Measurements from ENCODE around the gene ORMDL3.
A peak's percentile ranks its signal among the peaks of the same experiment; 100 is the strongest.
"Not testable (repeated sequence)": the region's sequence is repeated elsewhere in the genome, so short reads cannot be mapped to it uniquely, and the experiment has no call there.

Gene ORMDL3

DNA sequence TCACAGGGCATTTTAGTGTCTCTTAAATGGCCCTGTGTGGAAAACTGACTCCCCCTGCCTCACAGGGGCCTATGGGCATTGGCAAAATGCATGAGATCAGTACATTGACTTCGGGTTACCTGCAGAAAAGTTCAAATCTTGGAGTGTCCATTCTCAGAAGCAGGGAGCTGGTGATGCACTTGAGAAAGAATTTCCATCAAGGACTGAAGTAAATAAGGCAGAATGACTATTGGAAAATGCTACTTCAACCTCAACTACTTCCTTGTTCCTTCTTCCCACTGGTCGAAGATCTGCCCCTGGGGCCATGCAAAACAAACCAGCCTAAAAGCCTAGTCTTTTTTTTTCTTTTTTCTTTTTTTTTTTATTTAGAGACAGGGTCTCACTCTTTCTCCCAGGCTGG lies 21.6 kb upstream of the ORMDL3 start:
- no peak overlapping the region for H3K27ac ChIP-seq (ENCODE audit: low read depth, low read length, severe bottlenecking)
- WGBS, 2 experiments (ENCODE audit: insufficient coverage in 2 of 2) = 86% methylated on average over 1 of the region's 2 CpGs; no CpG with 5 or more reads in 1 of the 2 experiments

DNA sequence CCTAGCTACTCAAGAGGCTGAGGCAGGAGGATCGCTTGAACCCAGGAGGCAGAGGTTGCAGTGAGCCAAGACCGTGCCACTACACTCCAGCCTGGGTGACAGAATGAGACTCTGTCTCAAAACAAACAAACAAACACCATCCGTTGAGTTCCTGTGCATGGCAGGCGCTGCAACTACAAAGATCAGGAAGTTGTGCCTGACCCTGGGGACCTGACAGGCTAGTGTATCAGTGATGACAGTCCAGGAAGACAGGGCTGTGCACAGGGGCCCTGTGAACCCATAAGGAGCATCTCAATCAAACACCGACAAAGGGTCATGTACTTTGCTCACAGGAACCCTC lies 21.1 kb upstream of the ORMDL3 start:
- not testable (repeated sequence) for H3K27ac ChIP-seq (ENCODE audit: low read depth, low read length, severe bottlenecking); H3K36me3 ChIP-seq (ENCODE audit: control insufficient read depth, insufficient read depth, low read length); H3K4me3 ChIP-seq (ENCODE audit: extremely low read depth, insufficient read depth, low read length, poor library complexity, severe bottlenecking); H3K9me3 ChIP-seq (ENCODE audit: control insufficient read depth, low read length)
- H3K4me1 ChIP-seq (ENCODE audit: control insufficient read depth, insufficient read depth, low read length, poor library complexity, severe bottlenecking) = peaks cover 11% of the 10 kb centered on the region
- whole genome bisulfite sequencing, 2 experiments (ENCODE audit: insufficient coverage in 2 of 2) = 83 to 89% methylated on average over 2 to 3 of the region's 5 CpGs

More for the DNA sequence above, 21.6 kb upstream of the ORMDL3 start:
- H3K9me3 ChIP-seq (ENCODE audit: control insufficient read depth, low read length) = no peaks in the 10 kb centered on the region
- H3K4me3 ChIP-seq (ENCODE audit: extremely low read depth, insufficient read depth, low read length, poor library complexity, severe bottlenecking) = no peak overlapping the region
- peaks cover 11% of the 10 kb centered on the region for H3K4me1 ChIP-seq (ENCODE audit: control insufficient read depth, insufficient read depth, low read length, poor library complexity, severe bottlenecking)
- H3K36me3 ChIP-seq (ENCODE audit: control insufficient read depth, insufficient read depth, low read length) = no peaks in the 10 kb centered on the region

DNA sequence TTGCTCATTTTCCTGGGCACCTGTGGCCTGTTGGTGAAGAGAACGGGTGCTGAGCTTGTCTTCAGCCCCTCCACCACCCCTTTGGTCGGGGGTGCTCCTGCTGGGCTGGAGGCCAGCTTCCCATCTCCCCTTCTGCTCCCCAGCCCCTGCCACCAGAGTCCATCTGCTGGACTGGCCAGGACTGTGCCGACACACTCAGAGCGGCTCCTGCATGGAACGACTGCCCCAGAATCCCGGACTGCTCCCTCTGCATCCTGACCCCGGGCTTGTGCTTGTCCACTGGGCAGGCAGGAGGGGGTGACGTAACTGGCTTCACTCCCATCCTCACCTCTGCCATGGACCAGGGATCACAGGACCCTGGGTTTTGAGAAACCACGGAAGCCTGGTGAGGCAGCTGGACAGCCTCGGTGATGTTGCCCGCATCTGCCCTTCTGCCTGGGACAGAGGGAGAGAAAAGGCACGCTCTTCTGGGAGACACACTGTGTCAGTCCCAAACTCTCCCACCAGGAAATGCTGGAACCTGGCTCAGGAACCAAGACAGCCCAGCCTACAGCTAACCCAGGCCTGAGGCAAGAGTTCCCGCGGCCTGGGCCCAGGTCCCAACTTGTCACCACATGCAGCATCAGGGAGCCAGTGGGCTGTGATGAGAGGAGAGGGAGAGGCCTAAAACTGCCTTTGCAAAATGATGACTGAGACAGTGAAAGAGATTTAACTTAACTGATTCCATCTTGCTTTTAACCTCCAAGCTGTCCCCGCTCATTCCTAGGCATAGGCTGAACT lies 19.3 kb upstream of the ORMDL3 start:
- Histone ChIP-seq H3K4me1 (ENCODE audit: control insufficient read depth, insufficient read depth, low read length, poor library complexity, severe bottlenecking) (peaks cover 8% of the 10 kb centered on the region), H3K4me3 (ENCODE audit: extremely low read depth, insufficient read depth, low read length, poor library complexity, severe bottlenecking) (no peak overlapping the region), H3K9me3 (ENCODE audit: control insufficient read depth, low read length) (no peaks in the 10 kb centered on the region), H3K36me3 (ENCODE audit: control insufficient read depth, insufficient read depth, low read length) (no peaks in the 10 kb centered on the region), H3K27ac (ENCODE audit: low read depth, low read length, severe bottlenecking) (no peak overlapping the region)
- 85 to 90% methylated on average over 11 to 13 of the region's 15 CpGs for WGBS, 2 experiments (ENCODE audit: insufficient coverage in 2 of 2)

DNA sequence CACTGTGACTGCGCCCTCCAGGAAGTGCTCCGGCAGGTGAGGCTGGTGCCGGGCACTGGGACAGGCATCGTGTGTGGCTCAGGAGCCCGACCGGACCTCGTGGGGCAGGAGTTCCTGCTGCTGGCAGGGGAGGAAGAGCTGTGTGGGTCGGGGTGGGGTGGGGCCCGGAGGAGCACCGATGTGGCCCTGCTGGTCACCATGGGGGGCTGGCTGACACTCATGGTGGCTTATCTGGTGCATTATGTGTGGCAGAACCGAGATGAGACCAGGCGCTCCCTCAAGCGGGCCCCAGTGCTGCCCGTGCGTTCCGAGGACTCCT lies 17.0 kb upstream of the ORMDL3 start:
- Histone ChIP-seq H3K4me1 (ENCODE audit: control insufficient read depth, insufficient read depth, low read length, poor library complexity, severe bottlenecking) (peaks cover 13% of the 10 kb centered on the region), H3K4me3 (ENCODE audit: extremely low read depth, insufficient read depth, low read length, poor library complexity, severe bottlenecking) (no peak overlapping the region), H3K27ac (ENCODE audit: low read depth, low read length, severe bottlenecking) (no peak overlapping the region), H3K36me3 (ENCODE audit: control insufficient read depth, insufficient read depth, low read length) (no peaks in the 10 kb centered on the region), H3K9me3 (ENCODE audit: control insufficient read depth, low read length) (no peaks in the 10 kb centered on the region)
- 88 to 91% methylated on average over 14 to 15 of the region's 16 CpGs for WGBS, 2 experiments (ENCODE audit: insufficient coverage in 2 of 2)

DNA sequence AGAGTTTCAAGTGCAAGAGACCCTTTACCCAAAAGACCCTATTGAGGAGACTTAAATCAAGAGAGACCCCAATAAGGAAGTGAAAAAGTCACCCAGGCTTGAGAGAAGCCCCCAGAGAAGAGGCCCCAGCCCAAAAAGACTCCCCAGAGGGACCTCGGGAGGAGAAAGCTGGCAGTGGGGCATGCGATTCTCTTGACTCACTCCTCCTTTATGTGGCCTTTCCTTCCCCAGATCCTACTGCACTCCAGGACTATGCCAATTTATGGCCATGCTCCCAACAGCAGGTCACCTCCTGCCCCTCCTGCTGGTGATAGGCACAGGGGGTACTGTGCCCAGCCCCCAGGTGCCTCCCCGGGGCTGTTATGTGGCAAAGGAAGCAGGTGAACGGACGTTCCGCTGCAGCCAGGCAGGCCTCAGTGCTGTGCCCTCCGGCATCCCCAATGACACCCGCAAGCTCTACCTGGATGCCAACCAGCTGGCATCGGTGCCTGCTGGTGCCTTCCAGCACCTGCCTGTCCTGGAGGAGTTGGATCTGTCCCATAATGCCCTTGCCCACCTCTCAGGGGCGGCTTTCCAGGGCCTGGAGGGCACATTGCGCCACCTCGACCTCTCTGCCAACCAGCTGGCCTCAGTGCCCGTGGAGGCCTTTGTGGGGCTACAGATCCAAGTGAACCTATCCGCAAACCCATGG lies 16.4 kb upstream of the ORMDL3 start:
- no peaks in the 10 kb centered on the region for H3K36me3 ChIP-seq (ENCODE audit: control insufficient read depth, insufficient read depth, low read length)
- peaks cover 11% of the 10 kb centered on the region for H3K4me1 ChIP-seq (ENCODE audit: control insufficient read depth, insufficient read depth, low read length, poor library complexity, severe bottlenecking)
- no peak overlapping the region for H3K27ac ChIP-seq (ENCODE audit: low read depth, low read length, severe bottlenecking)
- H3K9me3 ChIP-seq (ENCODE audit: control insufficient read depth, low read length) = no peaks in the 10 kb centered on the region
- 92 to 93% methylated on average over 14 of the region's 14 CpGs for WGBS, 2 experiments (ENCODE audit: insufficient coverage in 2 of 2)
- no peak overlapping the region for H3K4me3 ChIP-seq (ENCODE audit: extremely low read depth, insufficient read depth, low read length, poor library complexity, severe bottlenecking)

DNA sequence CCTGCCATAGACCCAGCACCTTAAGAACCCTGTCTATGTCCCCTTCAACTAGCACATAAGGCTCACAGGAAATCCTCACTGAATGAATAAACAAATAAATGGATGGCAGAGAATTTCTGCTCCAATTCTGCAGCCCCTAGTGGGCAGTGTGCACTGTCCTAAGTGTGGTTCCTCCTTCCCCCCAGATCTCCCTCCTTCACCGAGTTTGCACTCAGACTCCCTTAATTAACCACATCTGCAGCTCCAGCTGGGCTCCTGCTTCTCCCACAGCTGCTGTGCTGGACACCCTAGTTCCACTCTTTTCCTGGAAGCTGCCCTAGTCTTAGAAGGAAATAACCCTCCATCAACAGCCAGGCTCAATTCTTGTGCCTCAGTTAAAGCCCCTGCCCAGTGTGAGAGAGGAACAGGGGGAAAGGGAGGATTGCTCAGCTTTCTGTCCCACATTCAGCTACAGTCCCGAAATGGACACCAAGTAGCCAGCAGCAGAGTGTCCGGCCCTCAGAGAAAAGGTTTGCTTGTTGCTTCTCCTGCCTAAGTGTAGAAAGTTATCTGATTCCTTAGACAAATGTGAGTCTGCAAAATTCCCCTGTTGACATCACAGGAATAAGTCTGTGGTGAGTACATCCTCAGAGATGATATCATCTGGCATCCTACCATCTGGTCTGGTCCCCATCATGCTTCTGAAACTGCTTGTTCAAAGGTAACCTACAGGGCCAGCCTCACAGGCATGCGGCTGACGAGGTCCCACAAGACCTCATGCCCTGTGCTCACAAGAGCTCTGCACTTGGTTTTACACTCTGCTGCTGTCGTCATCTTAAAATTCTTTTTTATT lies 12.4 kb upstream of the ORMDL3 start:
- H3K9me3 ChIP-seq (ENCODE audit: control insufficient read depth, low read length) = no peaks in the 10 kb centered on the region
- WGBS, 2 experiments (ENCODE audit: insufficient coverage in 2 of 2) = 80 to 87% methylated on average over 5 to 6 of the region's 6 CpGs
- H3K4me1 ChIP-seq (ENCODE audit: control insufficient read depth, insufficient read depth, low read length, poor library complexity, severe bottlenecking) = peaks cover 8% of the 10 kb centered on the region
- no peak overlapping the region for H3K4me3 ChIP-seq (ENCODE audit: extremely low read depth, insufficient read depth, low read length, poor library complexity, severe bottlenecking)
- peak overlapping the region; percentile 7 for H3K27ac ChIP-seq (ENCODE audit: low read depth, low read length, severe bottlenecking)
- H3K36me3 ChIP-seq (ENCODE audit: control insufficient read depth, insufficient read depth, low read length) = no peaks in the 10 kb centered on the region

DNA sequence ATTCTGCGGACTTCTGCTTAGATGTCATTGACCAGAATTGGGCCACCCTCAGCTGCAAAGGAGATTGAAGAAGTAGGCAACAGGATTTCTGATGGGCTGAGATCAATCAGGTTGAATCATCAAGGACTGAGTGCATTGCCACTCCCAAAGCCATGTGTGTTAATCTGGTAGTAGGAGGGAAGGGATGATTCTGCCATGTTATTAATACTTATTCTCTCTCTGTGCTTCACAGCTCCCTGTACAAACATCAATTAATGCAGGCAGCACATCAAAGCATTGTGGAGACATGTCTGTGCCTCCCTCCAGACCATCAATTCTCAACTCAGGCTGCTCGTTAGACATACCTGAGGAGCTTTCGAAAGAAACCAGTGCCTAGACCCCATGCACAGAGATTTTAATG lies 11.7 kb upstream of the ORMDL3 start:
- 90% methylated on average over 1 to 3 of the region's 3 CpGs for WGBS, 2 experiments (ENCODE audit: insufficient coverage in 2 of 2)

DNA sequence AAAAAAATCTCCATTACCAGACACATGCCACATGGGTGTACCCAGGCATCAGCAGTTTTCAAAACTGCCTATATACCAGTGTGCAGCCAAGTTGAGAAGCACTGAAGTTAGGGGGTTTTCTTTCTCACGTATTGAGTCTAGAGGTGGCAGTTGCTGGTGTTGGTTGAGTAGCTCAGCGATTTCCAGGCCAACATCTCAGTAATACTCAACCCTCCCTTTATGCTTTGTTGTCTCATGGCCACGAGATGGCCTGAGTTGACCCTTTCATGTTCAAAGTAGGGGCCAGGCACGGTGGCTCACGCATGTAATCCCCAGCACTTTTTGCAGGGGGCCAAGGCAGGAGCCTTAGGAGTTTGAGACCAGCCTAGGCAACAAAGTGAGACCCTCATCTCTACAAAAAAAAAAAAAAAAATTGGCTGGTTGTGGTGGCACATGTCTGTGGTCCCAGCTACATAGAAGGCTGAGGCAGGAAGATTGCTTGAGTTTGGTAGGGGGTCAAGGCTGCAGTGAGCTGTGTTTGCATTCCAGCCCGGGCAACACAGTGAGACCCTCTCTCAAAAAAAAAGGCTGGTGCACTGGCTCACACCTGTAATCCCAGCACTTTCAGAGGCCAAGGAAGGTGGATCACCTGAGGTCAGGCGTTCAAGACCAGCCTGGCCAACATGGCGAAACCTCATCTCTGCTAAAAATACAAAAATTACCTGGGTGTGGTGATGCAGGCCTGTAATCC lies 10.9 kb upstream of the ORMDL3 start:
- 86% methylated on average over 1 to 6 of the region's 8 CpGs for WGBS, 2 experiments (ENCODE audit: insufficient coverage in 2 of 2)
- Histone ChIP-seq H3K9me3 (ENCODE audit: control insufficient read depth, low read length) (no peaks in the 10 kb centered on the region), H3K36me3 (ENCODE audit: control insufficient read depth, insufficient read depth, low read length) (no peaks in the 10 kb centered on the region), H3K4me1 (ENCODE audit: control insufficient read depth, insufficient read depth, low read length, poor library complexity, severe bottlenecking) (peaks cover 8% of the 10 kb centered on the region), H3K27ac (ENCODE audit: low read depth, low read length, severe bottlenecking) (no peak overlapping the region), H3K4me3 (ENCODE audit: extremely low read depth, insufficient read depth, low read length, poor library complexity, severe bottlenecking) (no peak overlapping the region)

More for the DNA sequence above, 11.7 kb upstream of the ORMDL3 start:
- Histone ChIP-seq H3K27ac (ENCODE audit: low read depth, low read length, severe bottlenecking) (no peak overlapping the region), H3K4me3 (ENCODE audit: extremely low read depth, insufficient read depth, low read length, poor library complexity, severe bottlenecking) (no peak overlapping the region), H3K4me1 (ENCODE audit: control insufficient read depth, insufficient read depth, low read length, poor library complexity, severe bottlenecking) (peaks cover 8% of the 10 kb centered on the region), H3K9me3 (ENCODE audit: control insufficient read depth, low read length) (no peaks in the 10 kb centered on the region), H3K36me3 (ENCODE audit: control insufficient read depth, insufficient read depth, low read length) (no peaks in the 10 kb centered on the region)

DNA sequence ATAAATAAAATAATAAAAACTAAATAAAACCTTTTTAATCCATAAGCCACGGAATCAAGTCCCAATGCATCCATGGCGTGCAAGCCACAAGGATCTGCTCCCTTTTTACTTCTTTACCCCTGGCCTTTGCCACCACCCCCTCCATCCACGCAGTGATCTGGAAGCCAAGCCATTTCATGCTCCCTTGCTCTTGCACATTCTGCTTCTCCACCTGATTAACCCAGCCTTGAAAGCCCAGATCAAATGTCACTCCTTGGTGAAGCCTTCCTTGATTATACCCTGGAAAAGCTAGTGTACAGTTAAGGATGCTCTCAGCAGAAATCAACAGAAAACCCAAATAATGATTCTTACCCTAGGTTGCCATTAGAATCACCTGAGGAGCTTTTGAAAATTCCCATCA lies 10.0 kb upstream of the ORMDL3 start:
- Histone ChIP-seq H3K9me3 (ENCODE audit: control insufficient read depth, low read length) (no peaks in the 10 kb centered on the region), H3K36me3 (ENCODE audit: control insufficient read depth, insufficient read depth, low read length) (no peaks in the 10 kb centered on the region), H3K27ac (ENCODE audit: low read depth, low read length, severe bottlenecking) (no peak overlapping the region), H3K4me3 (ENCODE audit: extremely low read depth, insufficient read depth, low read length, poor library complexity, severe bottlenecking) (no peak overlapping the region), H3K4me1 (ENCODE audit: control insufficient read depth, insufficient read depth, low read length, poor library complexity, severe bottlenecking) (peaks cover 8% of the 10 kb centered on the region)
- 90 to 91% methylated on average over 3 of the region's 3 CpGs for WGBS, 2 experiments (ENCODE audit: insufficient coverage in 2 of 2)

DNA sequence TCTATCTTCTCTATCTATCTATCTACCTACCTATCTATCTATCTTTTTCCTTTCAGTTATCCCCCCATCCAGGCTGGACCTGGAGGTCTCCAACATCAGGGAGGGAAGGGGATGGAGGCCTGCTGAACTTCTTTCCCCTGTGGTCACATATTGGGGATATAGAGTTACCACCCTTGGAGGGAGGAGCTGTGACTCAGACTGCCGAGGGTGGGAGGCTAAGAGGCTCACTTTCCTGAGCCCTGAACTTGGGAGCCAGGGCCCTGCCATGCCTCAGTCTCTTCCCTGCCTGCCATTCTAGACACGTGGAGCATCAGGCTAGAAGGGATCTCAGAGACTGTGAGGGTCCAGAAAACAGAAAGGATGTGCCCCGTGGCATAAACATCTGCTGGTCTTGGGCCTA lies 8.5 kb upstream of the ORMDL3 start:
- Histone ChIP-seq H3K36me3 (ENCODE audit: control insufficient read depth, insufficient read depth, low read length) (no peaks in the 10 kb centered on the region), H3K4me1 (ENCODE audit: control insufficient read depth, insufficient read depth, low read length, poor library complexity, severe bottlenecking) (peaks cover 8% of the 10 kb centered on the region), H3K9me3 (ENCODE audit: control insufficient read depth, low read length) (no peaks in the 10 kb centered on the region), H3K4me3 (ENCODE audit: extremely low read depth, insufficient read depth, low read length, poor library complexity, severe bottlenecking) (no peak overlapping the region), H3K27ac (ENCODE audit: low read depth, low read length, severe bottlenecking) (no peak overlapping the region)
- 74 to 82% methylated on average over 2 to 3 of the region's 3 CpGs for WGBS, 2 experiments (ENCODE audit: insufficient coverage in 2 of 2)
